HL-60 (cell line): Measurements from ENCODE around the gene NOD2.

ENCODE experiments used
- DNase-seq, 2 experiments: peaks; one replicate each; pipeline ENCODE4 v3.0.0-alpha.2; 2010 to 2020; ENCODE audit warnings: low read depth in 1 of 2, low spot score in 1 of 2
- H3K27ac ChIP-seq: fragments of 250-450 bp; sonication (Bioruptor Pico); replicated peaks from 2 replicates; pipeline ENCODE4 v1.5.1; 2020; ENCODE audit warnings: mild to moderate bottlenecking, moderate library complexity
- H3K27me3 ChIP-seq: fragments of 250-450 bp; sonication (Bioruptor Pico); 2 replicates; pipeline ENCODE4 v1.5.1; 2021; ENCODE audit warnings: mild to moderate bottlenecking, moderate library complexity; ENCODE audit not compliant: insufficient read depth, poor library complexity, severe bottlenecking
- H3K4me3 ChIP-seq: replicated peaks from 2 replicates; pipeline ENCODE4 v1.5.1; 2011; ENCODE audit warnings: mild to moderate bottlenecking, control low read depth, low read length; ENCODE audit not compliant: insufficient read depth
- GABPA ChIP-seq: IDR thresholded peaks from 2 replicates; pipeline ENCODE4 v1.6.1; 2012; ENCODE audit warnings: low read depth
- POLR2AphosphoS5 ChIP-seq: IDR thresholded peaks from 2 replicates; pipeline ENCODE4 v1.6.1; 2012; ENCODE audit warnings: low read depth
- SPI1 ChIP-seq: IDR thresholded peaks from 2 replicates; pipeline ENCODE4 v1.6.1; 2012; ENCODE audit warnings: low read depth, mild to moderate bottlenecking, borderline replicate concordance
- TF ChIP-seq, protein P1 (sequence below): IDR thresholded peaks from one replicate; pipeline ENCODE4 v1.5.1; 2011; ENCODE audit warnings: low read length, control low read depth, inconsistent platforms; ENCODE audit not compliant: insufficient read depth
- TF ChIP-seq, protein P2 (sequence below): IDR thresholded peaks from 2 replicates; pipeline ENCODE4 v1.6.1; 2012; ENCODE audit warnings: low read depth; ENCODE audit not compliant: insufficient replicate concordance

NOD2 gene

DNA sequence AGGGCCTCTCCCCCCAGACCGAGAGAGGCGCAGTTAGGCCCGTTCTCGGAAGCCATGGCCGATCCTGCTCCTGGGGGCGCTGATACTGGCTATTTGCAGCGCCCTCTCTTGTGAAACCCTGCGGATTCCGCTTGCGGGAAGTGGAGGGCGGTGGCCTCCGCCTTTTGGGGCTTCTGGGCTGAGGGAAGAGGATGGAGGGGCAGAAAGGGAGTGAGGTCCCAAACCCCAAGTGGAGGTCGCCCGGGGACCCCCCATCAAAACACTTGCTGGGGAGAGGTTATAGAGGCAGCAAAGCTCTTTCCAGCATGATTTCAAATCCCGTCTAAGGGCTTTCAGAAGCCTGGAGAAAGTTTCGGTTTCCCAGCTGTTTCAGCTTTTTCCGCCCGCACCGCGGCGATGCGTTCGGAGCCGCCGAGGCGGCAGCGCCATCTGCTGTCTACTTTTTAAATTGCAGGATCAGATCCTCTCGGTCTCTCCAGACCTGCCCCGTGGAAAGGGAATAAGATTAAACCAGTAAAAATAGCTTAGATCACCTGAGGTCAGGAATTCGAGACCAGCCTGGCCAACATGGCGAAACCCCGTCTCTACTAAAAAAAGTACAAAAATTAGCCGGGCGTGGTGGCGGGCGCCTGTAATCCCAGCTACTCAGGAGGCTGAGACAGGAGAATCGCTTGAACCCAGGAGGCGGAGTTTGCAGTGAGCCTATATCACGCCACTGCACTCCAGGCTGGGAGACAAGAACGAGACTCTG is 28.1 kb upstream of the NOD2 start:
- H3K27me3 ChIP-seq: no peaks in the 10 kb centered on the region
- H3K27ac ChIP-seq: no peak overlapping the region
- DNase-seq: peak; percentile 37 to 76
- H3K4me3 ChIP-seq: peak overlapping the region; percentile 39
- TF ChIP-seq, protein P1, sequence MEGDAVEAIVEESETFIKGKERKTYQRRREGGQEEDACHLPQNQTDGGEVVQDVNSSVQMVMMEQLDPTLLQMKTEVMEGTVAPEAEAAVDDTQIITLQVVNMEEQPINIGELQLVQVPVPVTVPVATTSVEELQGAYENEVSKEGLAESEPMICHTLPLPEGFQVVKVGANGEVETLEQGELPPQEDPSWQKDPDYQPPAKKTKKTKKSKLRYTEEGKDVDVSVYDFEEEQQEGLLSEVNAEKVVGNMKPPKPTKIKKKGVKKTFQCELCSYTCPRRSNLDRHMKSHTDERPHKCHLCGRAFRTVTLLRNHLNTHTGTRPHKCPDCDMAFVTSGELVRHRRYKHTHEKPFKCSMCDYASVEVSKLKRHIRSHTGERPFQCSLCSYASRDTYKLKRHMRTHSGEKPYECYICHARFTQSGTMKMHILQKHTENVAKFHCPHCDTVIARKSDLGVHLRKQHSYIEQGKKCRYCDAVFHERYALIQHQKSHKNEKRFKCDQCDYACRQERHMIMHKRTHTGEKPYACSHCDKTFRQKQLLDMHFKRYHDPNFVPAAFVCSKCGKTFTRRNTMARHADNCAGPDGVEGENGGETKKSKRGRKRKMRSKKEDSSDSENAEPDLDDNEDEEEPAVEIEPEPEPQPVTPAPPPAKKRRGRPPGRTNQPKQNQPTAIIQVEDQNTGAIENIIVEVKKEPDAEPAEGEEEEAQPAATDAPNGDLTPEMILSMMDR: peak; percentile 68
- TF ChIP-seq, protein P2, sequence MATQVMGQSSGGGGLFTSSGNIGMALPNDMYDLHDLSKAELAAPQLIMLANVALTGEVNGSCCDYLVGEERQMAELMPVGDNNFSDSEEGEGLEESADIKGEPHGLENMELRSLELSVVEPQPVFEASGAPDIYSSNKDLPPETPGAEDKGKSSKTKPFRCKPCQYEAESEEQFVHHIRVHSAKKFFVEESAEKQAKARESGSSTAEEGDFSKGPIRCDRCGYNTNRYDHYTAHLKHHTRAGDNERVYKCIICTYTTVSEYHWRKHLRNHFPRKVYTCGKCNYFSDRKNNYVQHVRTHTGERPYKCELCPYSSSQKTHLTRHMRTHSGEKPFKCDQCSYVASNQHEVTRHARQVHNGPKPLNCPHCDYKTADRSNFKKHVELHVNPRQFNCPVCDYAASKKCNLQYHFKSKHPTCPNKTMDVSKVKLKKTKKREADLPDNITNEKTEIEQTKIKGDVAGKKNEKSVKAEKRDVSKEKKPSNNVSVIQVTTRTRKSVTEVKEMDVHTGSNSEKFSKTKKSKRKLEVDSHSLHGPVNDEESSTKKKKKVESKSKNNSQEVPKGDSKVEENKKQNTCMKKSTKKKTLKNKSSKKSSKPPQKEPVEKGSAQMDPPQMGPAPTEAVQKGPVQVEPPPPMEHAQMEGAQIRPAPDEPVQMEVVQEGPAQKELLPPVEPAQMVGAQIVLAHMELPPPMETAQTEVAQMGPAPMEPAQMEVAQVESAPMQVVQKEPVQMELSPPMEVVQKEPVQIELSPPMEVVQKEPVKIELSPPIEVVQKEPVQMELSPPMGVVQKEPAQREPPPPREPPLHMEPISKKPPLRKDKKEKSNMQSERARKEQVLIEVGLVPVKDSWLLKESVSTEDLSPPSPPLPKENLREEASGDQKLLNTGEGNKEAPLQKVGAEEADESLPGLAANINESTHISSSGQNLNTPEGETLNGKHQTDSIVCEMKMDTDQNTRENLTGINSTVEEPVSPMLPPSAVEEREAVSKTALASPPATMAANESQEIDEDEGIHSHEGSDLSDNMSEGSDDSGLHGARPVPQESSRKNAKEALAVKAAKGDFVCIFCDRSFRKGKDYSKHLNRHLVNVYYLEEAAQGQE: no peak

DNA sequence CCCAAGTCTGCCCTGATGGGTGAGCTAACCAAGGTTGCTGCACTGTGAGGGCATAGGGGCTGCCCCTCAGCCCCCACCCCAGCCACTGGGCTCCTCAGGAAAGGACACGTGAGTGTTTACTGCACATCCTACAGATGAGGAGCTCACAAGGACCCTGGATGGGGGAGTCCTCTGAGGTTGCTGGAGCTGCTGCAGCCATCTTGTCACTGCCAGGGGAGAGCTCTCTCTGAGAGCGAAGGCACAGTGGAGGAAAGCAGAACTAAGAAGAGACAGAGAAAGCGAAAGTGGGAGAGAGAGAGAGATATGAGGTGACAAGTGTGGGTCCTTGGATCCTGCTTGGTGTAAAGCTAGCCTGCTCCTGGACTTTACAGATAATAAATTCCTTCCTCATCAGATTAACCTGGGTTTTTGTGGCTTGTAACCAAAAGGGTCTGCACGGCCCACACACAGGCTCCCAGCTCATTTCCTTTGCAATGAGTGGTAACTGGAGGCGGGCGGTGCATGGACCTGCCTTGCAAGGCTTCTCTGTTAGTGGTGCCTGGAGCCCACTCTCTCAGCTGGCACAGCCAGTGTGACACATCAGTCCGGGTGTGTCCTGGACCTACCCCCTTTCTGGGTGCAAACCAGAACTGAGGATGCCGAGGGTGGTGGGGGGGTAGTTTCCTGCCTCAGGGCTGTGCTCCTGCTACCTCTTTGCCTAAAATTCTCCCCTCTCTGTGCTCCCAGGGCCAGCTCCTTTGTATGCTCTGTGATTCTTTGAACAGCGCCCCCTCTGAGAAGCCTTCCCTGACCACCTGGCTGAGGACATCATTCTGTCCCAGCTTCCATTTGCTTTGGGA is 26.5 kb upstream of the NOD2 start:
- no peak overlapping the region for H3K4me3 ChIP-seq
- no peak overlapping the region for H3K27ac ChIP-seq
- DNase-seq: no peak
- no peak for TF ChIP-seq POLR2AphosphoS5
- TF ChIP-seq, protein P1: no peak
- no peak for TF ChIP-seq GABPA
- TF ChIP-seq, protein P2: no peak
- no peaks in the 10 kb centered on the region for H3K27me3 ChIP-seq

DNA sequence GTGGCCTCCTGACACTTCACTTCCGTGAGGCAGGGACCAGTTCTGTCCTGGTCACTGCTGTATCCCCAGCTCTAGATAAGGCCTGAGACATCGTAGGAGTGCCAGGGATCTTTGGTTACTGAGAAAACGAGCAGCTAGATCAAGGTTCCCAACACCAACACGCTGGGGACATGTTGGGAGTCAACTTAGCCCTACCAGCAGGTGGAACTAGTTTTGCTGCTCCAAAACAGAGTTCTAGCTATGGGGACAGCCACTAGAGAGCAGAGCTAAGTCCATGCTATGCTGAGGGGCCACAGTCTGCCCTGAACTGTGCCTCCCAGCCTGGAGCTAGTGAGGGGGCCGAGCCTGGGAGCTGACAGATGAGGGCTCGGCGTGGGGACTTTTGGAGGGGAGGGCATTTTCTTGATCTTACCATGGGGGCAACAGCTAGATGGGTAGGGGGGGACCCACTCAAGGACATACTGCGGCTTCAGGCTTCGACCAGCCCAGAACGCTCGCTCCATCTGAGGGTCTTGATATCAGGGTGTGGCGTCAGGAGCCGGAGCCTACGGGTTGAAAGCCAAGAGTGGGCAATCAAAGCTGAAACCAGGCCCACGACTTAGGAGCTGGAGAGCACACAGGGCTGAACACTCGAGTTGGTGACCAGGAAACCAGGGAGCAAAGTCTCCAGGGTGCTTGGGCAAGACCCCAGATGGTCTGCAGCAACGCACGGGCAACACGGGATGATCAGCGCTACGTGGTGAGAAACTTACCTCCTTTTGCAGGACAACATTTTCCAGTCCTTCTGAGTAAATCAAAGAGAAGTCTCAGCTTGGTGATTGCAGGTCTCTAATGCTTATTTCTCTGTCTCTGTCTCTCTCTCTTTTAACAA is 25.7 kb upstream of the NOD2 start:
- no peak for DNase-seq
- TF ChIP-seq, protein P1: no peak
- TF ChIP-seq GABPA (no peak), POLR2AphosphoS5 (no peak), SPI1 (no peak)
- TF ChIP-seq, protein P2: no peak
- Histone ChIP-seq H3K4me3 (no peak overlapping the region), H3K27ac (no peak overlapping the region), H3K27me3 (no peaks in the 10 kb centered on the region)
